Neutrophil (primary cell): ENCODE data around the gene ADGRL3.

Experiments used
- H3K27ac ChIP-seq: fragments of 200-600 bp; sonication (generic); 2 replicates; pipeline ENCODE4 v1.5.1; 2016; ENCODE audit warnings: mild to moderate bottlenecking, moderate library complexity
- H3K27me3 ChIP-seq: fragments of 200-600 bp; sonication (generic); 2 replicates; pipeline ENCODE4 v1.6.0; 2016; ENCODE audit warnings: mild to moderate bottlenecking
- H3K36me3 ChIP-seq: fragments of 200-600 bp; sonication (generic); 2 replicates; pipeline ENCODE4 v1.5.1; 2017
- H3K4me1 ChIP-seq, 2 experiments: fragments of 200-600 bp in 1 of 2; sonication (generic) in 1 of 2; 1 replicate in 1 of 2; 2 replicates in 1 of 2; pipeline versions ENCODE4 v1.5.1 to v1.6.1; 2013 to 2016; ENCODE audit warnings: low read depth in 1 of 2, low read length in 1 of 2, mild to moderate bottlenecking in 1 of 2, moderate library complexity in 1 of 2; ENCODE audit not compliant: control insufficient read depth in 1 of 2, insufficient read depth in 1 of 2
- H3K4me3 ChIP-seq, 2 experiments: fragments of 200-600 bp in 1 of 2; sonication (generic) in 1 of 2; 1 replicate in 1 of 2; 2 replicates in 1 of 2; pipeline ENCODE4 v1.5.1; 2013 to 2016; ENCODE audit warnings: low read depth in 1 of 2, low read length in 1 of 2, mild to moderate bottlenecking in 1 of 2, moderate library complexity in 1 of 2
- H3K9me3 ChIP-seq: fragments of 200-600 bp; sonication (generic); 2 replicates; pipeline ENCODE4 v1.5.1; 2016
- TF ChIP-seq, protein P1 (sequence below): fragments of 200-600 bp; sonication (generic); IDR thresholded peaks from 2 replicates; pipeline ENCODE4 v1.5.1; 2016; ENCODE audit warnings: antibody characterized with exemption

Gene ADGRL3

GRCh38 chr4:61214680-61215079 is 14.6 kb downstream of the ADGRL3 start:
- no peak overlapping the region for H3K4me3 ChIP-seq
- no peak overlapping the region for H3K27ac ChIP-seq
- no peaks in the 10 kb centered on the region for H3K36me3 ChIP-seq
- no peaks in the 10 kb centered on the region for H3K9me3 ChIP-seq
- TF ChIP-seq, protein P1, sequence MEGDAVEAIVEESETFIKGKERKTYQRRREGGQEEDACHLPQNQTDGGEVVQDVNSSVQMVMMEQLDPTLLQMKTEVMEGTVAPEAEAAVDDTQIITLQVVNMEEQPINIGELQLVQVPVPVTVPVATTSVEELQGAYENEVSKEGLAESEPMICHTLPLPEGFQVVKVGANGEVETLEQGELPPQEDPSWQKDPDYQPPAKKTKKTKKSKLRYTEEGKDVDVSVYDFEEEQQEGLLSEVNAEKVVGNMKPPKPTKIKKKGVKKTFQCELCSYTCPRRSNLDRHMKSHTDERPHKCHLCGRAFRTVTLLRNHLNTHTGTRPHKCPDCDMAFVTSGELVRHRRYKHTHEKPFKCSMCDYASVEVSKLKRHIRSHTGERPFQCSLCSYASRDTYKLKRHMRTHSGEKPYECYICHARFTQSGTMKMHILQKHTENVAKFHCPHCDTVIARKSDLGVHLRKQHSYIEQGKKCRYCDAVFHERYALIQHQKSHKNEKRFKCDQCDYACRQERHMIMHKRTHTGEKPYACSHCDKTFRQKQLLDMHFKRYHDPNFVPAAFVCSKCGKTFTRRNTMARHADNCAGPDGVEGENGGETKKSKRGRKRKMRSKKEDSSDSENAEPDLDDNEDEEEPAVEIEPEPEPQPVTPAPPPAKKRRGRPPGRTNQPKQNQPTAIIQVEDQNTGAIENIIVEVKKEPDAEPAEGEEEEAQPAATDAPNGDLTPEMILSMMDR = no peak
- no peaks in the 10 kb centered on the region for H3K4me1 ChIP-seq
- H3K27me3 ChIP-seq = no peaks in the 10 kb centered on the region

DNA sequence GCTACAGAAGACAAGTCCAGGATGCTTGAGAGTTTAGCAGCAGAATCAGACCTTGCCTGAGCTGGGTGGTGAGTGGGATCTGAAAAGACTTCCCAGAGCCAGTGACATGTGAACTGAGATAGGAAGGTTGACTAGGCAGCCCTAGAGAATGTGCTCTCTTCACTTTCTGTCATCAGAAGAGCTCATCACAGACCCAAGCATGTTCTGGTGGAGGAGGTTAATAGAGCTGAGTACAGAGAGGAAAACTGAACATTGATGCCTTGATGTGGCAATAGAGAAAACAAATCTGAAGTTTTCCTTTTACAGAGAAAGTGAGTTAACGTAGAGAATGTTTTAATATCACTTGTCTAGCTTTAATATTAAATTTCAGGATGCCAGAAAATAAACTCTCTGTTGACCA is 17.1 kb downstream of the ADGRL3 start:
- no peak overlapping the region for H3K4me3 ChIP-seq
- H3K27ac ChIP-seq = no peak overlapping the region
- H3K4me1 ChIP-seq = no peaks in the 10 kb centered on the region
- H3K27me3 ChIP-seq = no peaks in the 10 kb centered on the region
- H3K9me3 ChIP-seq = no peaks in the 10 kb centered on the region
- no peaks in the 10 kb centered on the region for H3K36me3 ChIP-seq
- TF ChIP-seq, protein P1 = no peak

- H3K36me3 ChIP-seq = no peaks in the 10 kb centered on the region
- H3K27ac ChIP-seq = no peak overlapping the region
- H3K27me3 ChIP-seq = no peaks in the 10 kb centered on the region
- no peaks in the 10 kb centered on the region for H3K4me1 ChIP-seq
- no peaks in the 10 kb centered on the region for H3K9me3 ChIP-seq
- H3K4me3 ChIP-seq = no peak overlapping the region
- TF ChIP-seq, protein P1 = no peak
Observed at GRCh38 chr4:61220556-61220955, 20.4 kb downstream of the ADGRL3 start.

GRCh38 chr4:61223385-61223784 is 23.3 kb downstream of the ADGRL3 start:
- H3K9me3 ChIP-seq = no peaks in the 10 kb centered on the region
- TF ChIP-seq, protein P1 = no peak
- no peaks in the 10 kb centered on the region for H3K27me3 ChIP-seq
- no peak overlapping the region for H3K27ac ChIP-seq
- H3K4me1 ChIP-seq = no peaks in the 10 kb centered on the region
- no peaks in the 10 kb centered on the region for H3K36me3 ChIP-seq
- no peak overlapping the region for H3K4me3 ChIP-seq

GRCh38 chr4:61224573-61224972 is 24.4 kb downstream of the ADGRL3 start:
- H3K27ac ChIP-seq = no peak overlapping the region
- TF ChIP-seq, protein P1 = no peak
- H3K4me3 ChIP-seq = no peak overlapping the region
- H3K36me3 ChIP-seq = no peaks in the 10 kb centered on the region
- no peaks in the 10 kb centered on the region for H3K4me1 ChIP-seq
- no peaks in the 10 kb centered on the region for H3K27me3 ChIP-seq
- no peaks in the 10 kb centered on the region for H3K9me3 ChIP-seq

DNA sequence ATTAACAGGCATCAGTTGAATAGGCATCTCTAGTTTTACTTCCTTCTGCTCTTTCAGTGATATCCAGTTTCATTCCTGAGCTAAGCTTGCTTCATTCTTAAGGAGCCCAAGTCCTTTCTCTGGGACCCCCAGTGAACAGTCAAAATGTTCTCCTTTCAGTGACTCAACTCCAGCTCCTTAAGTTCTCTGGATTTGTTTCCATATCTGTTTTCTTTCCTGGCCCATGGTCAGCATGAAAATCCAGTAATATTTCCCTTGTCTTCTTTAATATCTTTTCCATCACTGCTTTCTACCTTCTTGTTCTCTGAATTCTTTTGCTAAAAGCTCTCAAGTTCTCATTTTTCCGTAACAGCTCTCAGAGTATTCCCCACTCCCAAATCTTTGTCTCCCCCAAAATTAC is 25.5 kb downstream of the ADGRL3 start:
- H3K27me3 ChIP-seq = no peaks in the 10 kb centered on the region
- no peaks in the 10 kb centered on the region for H3K4me1 ChIP-seq

More for the DNA sequence above, 25.5 kb downstream of the ADGRL3 start:
- Histone ChIP-seq H3K4me3 (no peak overlapping the region), H3K27ac (no peak overlapping the region), H3K9me3 (no peaks in the 10 kb centered on the region), H3K36me3 (no peaks in the 10 kb centered on the region)
- TF ChIP-seq, protein P1 = no peak
